Coronary artery (tissue), 2 donors: ENCODE data around the gene TM9SF2.

Source experiments
- DNase-seq: peaks from one replicate; pipeline ENCODE4 v3.0.0-alpha.2; 2017; ENCODE audit warnings: low spot score
- H3K27ac ChIP-seq, 2 donors: fragments of 200-600 bp; sonication (generic); one replicate each; pipeline ENCODE4 v1.5.1; 2016 to 2019
- H3K4me3 ChIP-seq: fragments of 200-600 bp; sonication (generic); 2 replicates; pipeline ENCODE4 v1.5.1; 2016; ENCODE audit warnings: mild to moderate bottlenecking, moderate library complexity
- CTCF ChIP-seq: fragments of 200-600 bp; sonication (generic); IDR thresholded peaks from one replicate; pipeline ENCODE4 v1.5.1; 2019; ENCODE audit warnings: antibody characterized with exemption

Gene TM9SF2

DNA sequence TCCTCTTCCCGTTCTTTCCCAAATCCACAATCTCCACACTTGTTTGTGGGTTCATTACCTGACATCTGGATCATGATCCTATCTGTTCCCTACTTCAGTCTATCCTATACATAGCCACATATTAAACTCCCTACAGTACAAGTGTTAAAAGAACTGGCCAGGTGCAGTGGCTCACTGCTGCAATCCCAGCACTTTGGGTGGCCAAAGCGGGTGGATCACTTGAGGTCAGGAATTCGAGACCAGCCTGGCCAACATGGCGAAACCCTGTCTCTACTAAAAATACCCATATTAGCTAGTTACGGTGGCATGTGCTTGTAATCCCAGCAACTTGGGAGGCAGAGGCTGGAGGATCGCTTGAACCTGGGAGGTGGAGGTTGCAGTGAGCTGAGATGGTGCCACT is 88.3 kb downstream of the TM9SF2 start:
- no peak overlapping the region for H3K27ac ChIP-seq
- no peak for TF ChIP-seq CTCF
- no peak for DNase-seq
- H3K4me3 ChIP-seq = no peak overlapping the region

DNA sequence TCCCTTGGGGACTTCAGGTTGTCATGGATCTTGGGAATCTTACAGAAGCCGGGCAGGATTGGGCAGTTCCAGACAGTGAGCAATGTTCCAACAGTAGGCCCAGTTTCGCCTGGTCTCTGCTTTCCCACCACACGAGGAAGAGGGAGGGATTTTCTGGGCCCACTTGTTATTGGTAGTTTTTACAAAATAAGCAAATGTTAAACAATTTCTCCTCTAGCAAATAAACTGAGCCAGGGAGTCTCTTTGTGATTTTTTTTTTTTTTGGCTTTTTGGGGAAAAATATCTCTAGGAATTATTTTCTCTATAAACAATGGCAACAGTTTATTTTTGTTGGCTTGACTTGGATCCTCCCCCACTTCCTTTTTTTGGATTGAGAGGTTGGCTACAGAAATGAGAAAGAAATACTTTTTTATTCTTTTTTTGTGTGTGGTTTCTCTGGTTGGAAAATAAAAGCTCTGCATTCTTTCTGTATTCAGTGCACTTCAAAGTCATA is 89.3 kb downstream of the TM9SF2 start:
- peak overlapping the region; percentile 44 to 84 for H3K27ac ChIP-seq
- no peak for DNase-seq

GRCh38 chr13:99596180-99596579 is 94.9 kb downstream of the TM9SF2 start:
- no peak overlapping the region for H3K4me3 ChIP-seq
- TF ChIP-seq CTCF = no peak
- DNase-seq = no peak

More for the DNA sequence above, 89.3 kb downstream of the TM9SF2 start:
- no peak for TF ChIP-seq CTCF
- H3K4me3 ChIP-seq = no peak overlapping the region

GRCh38 chr13:99600318-99600717 is 99.0 kb downstream of the TM9SF2 start:
- H3K27ac ChIP-seq = no peak overlapping the region
- no peak for DNase-seq
- no peak overlapping the region for H3K4me3 ChIP-seq
- TF ChIP-seq CTCF = no peak

More at GRCh38 chr13:99596180-99596579, 94.9 kb downstream of the TM9SF2 start:
- no peak overlapping the region for H3K27ac ChIP-seq

DNA sequence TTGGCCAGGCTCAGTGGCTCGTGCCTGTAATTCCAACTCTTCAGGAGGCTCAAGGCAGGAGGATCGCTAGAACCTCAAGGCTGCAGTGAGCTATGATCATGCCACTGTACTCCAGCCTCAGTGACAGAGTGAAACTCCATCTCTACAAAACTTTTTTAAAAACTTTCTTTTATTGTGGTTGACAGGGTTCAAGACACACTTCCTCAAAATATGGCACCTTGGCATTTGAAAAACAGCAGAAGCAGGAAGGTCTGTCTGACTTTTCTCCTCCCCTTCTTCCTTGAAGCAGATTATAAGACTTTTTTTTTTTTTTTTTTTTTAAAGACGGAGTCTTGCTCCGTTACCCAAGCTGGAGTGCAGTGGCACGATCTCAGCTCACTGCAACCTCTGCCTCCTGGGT is 100.3 kb downstream of the TM9SF2 start:
- no peak for TF ChIP-seq CTCF
- Histone ChIP-seq H3K27ac (no peak overlapping the region), H3K4me3 (no peak overlapping the region)
- no peak for DNase-seq

DNA sequence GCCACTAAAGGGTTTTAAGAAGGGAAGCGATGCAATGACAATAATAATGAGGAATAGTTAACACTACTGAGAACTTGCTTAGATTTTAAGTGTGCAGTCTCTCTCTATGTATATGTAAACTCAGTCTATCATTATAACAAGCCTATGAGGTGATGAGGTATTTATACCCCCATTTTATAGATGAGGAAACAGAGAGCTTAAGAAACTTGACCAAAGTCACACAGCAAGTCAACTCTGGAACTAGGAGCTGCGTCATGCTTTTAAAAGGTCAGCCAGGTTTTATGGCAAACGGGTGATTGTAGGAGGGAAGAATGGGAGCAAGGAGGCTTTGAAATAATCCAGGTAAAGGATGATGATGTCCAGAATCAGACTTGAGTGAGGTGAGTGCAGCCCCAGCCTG is 103.4 kb downstream of the TM9SF2 start:
- Histone ChIP-seq H3K4me3 (no peak overlapping the region), H3K27ac (no peak overlapping the region)
- no peak for TF ChIP-seq CTCF
- DNase-seq = no peak

DNA sequence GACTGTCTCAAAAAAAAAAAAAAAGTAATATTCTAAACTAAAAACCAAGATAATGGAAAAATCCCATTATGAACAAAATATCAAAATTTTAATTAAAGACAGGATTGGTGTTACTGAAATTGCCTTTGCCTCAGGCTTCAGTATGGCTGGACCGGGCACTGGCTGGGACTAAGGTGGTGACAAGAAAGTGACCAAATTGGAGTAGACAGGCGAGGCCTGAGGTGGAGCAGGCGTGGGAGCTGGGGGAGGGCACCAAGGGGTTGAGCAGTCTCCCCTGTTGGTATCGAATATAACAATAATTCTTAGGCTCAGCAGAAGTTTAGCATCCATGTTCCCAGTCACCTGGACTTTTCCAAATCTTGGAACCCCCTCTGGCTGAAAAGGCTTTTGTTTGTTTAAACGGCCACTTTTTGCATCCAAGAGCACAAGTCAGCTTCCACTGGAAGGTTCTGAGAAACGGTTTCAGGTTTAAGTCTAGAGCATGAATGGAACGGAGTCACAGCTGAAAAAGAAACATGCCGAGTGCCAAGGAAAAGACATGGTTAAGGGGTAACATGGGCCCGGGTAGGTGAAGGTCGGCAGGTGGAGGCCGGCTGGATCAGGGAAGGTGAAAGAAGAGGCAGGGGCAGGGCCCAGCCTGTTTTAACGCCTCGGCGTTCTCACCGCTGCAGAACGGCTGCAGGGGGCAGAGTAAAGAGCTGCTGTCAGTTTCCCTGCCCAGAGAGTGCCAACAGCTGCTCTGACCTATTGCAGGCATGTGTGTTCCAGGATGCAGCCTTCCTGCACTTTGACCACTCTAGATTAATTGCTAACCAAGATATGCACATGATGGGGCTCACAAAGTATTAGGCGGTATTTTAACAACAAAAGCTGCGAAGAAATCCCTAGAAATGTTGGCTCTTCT is 104.4 kb downstream of the TM9SF2 start:
- Histone ChIP-seq H3K4me3 (peak overlapping the region; percentile 90), H3K27ac (peak overlapping the region; percentile 80 to 88)
- no peak for TF ChIP-seq CTCF
- DNase-seq = no peak
